RCC 7860 (cell line): Measurements from ENCODE around the gene MNT.
A peak's percentile ranks its signal among the peaks of the same experiment; 100 is the strongest.

ENCODE experiments used
- DNase-seq: peaks from one replicate; pipeline ENCODE4 v3.0.0-alpha.2; 2015; ENCODE audit warnings: low spot score
- FAIRE-seq: peaks from 2 replicates; lab custom pipeline; 2012; peaks lifted over from hg19 to GRCh38; lab: Jason Lieb, UNC

MNT gene

GRCh38 chr17:2396568-2397246 lies 4.2 kb downstream of the MNT start:
- FAIRE-seq (peak; percentile 86), DNase-seq (peak; percentile 90)

- FAIRE-seq = no peak
- no peak for DNase-seq
Observed at GRCh38 chr17:2396192-2396567, 4.7 kb downstream of the MNT start.

GRCh38 chr17:2395258-2396181 lies 5.3 kb downstream of the MNT start:
- DNase-seq = peak; percentile 42
- FAIRE-seq = no peak

GRCh38 chr17:2394775-2395201 lies 6.1 kb downstream of the MNT start:
- DNase-seq (no peak), FAIRE-seq (no peak)

GRCh38 chr17:2393954-2394749 lies 6.7 kb downstream of the MNT start:
- DNase-seq (no peak), FAIRE-seq (no peak)

- peak; percentile 69 for DNase-seq
- FAIRE-seq = no peak
Observed at GRCh38 chr17:2393174-2393953, 7.5 kb downstream of the MNT start.

GRCh38 chr17:2392252-2393173 lies 8.3 kb downstream of the MNT start:
- FAIRE-seq = no peak
- peak; percentile 93 for DNase-seq

GRCh38 chr17:2391597-2392251 lies 9.1 kb downstream of the MNT start:
- no peak for FAIRE-seq
- no peak for DNase-seq

- FAIRE-seq (no peak), DNase-seq (no peak)
Observed at GRCh38 chr17:2390199-2390836, 10.5 kb downstream of the MNT start.

- DNase-seq (no peak), FAIRE-seq (no peak)
Observed at GRCh38 chr17:2388683-2389055, 12.2 kb downstream of the MNT start.

GRCh38 chr17:2388020-2388682 lies 12.7 kb downstream of the MNT start:
- DNase-seq = no peak
- no peak for FAIRE-seq

- DNase-seq = no peak
- FAIRE-seq = no peak
Observed at GRCh38 chr17:2387086-2388019, 13.5 kb downstream of the MNT start.

GRCh38 chr17:2386400-2387085 lies 14.3 kb downstream of the MNT start:
- no peak for DNase-seq
- FAIRE-seq = no peak

GRCh38 chr17:2385240-2386210 lies 15.3 kb downstream of the MNT start:
- FAIRE-seq = no peak
- DNase-seq = no peak

GRCh38 chr17:2384439-2385127 lies 16.3 kb downstream of the MNT start:
- FAIRE-seq (no peak), DNase-seq (no peak)
